Breast epithelium (tissue), 4 donors: ENCODE measurements around the gene JPH3. TPM values are rescaled to one million over a fixed set of nuclear protein-coding genes. Genes with fewer than 3 reads are reported as not detected.

Source experiments
- DNase-seq, 2 donors: peaks; one replicate each; pipeline ENCODE4 v3.0.0-alpha.2; 2019; ENCODE audit warnings: low spot score in 2 of 2
- H3K27ac ChIP-seq, 2 donors: fragments of 200-600 bp; sonication (generic) in 1 of 2; one replicate each; pipeline ENCODE4 v1.5.1; 2016 to 2019; ENCODE audit warnings: mild to moderate bottlenecking in 1 of 2
- H3K27me3 ChIP-seq, 2 donors: fragments of 200-600 bp; sonication (generic) in 1 of 2; one replicate each; pipeline versions ENCODE4 v1.5.1 to v1.6.0; 2017 to 2019; ENCODE audit warnings: control low read depth in 1 of 2, mild to moderate bottlenecking in 1 of 2
- H3K36me3 ChIP-seq: fragments of 200-600 bp; one replicate; pipeline ENCODE4 v1.5.1; 2019
- H3K4me1 ChIP-seq, 2 donors: fragments of 200-600 bp; sonication (generic); one replicate each; pipeline ENCODE4 v1.5.1; 2016 to 2019; ENCODE audit warnings: control low read depth in 1 of 2
- H3K4me3 ChIP-seq, 3 donors: fragments of 200-600 bp; sonication (generic); 1 replicate in 2 of 3; 2 replicates in 1 of 3; pipeline ENCODE4 v1.5.1; 2016 to 2019; ENCODE audit warnings: mild to moderate bottlenecking in 3 of 3, moderate library complexity in 2 of 3
- H3K9me3 ChIP-seq, 2 donors: fragments of 200-600 bp; sonication (generic) in 1 of 2; one replicate each; pipeline ENCODE4 v1.5.1; 2016 to 2019; ENCODE audit warnings: control low read depth in 1 of 2
- CTCF ChIP-seq, 3 donors: fragments of 450-650 bp; IDR thresholded peaks; one replicate each; pipeline ENCODE4 v1.5.1; 2016 to 2017; ENCODE audit warnings: antibody characterized with exemption in 3 of 3, mild to moderate bottlenecking in 3 of 3, moderate library complexity in 3 of 3
- POLR2A ChIP-seq: fragments of 450-650 bp; IDR thresholded peaks from one replicate; pipeline ENCODE4 v1.6.1; 2016; ENCODE audit warnings: antibody characterized with exemption, mild to moderate bottlenecking, moderate library complexity
- POLR2AphosphoS5 ChIP-seq, 3 donors: sonication (generic); formaldehyde crosslinking; IDR thresholded peaks; one replicate each; pipeline ENCODE4 v1.6.1; 2017; ENCODE audit warnings: antibody characterized with exemption in 3 of 3
- intact Hi-C: fragments of 100-400 bp; cut with DNase I; formaldehyde crosslinking; loops from one replicate; pipeline ENCODE4 v1.15.1; 2023; ENCODE audit warnings: low total_unique reads
- total RNA-seq, 3 donors: library from RNA; depleted of rRNA; stranded (reverse); fragments of >200 nt; gene quantifications; one replicate each; pipeline ENCODE4 v1.1.0, GENCODE V29; 2016

Gene JPH3
- total RNA-seq, 3 donors from 2014 or later, result 0.33 TPM; not detected in 2

GRCh38 chr16:87637357-87637756 is 35.0 kb downstream of the JPH3 start:
- TF ChIP-seq CTCF (IDR thresholded peaks at IDR 0.05) (no peak), POLR2A (no peak), POLR2AphosphoS5 (IDR thresholded peaks at IDR 0.05) (no peak)
- DNase-seq, result no peak

GRCh38 chr16:87638736-87639135 is 36.4 kb downstream of the JPH3 start:
- no peaks in the 10 kb centered on the region for H3K4me1 ChIP-seq
- no peak for DNase-seq
- no peak overlapping the region for H3K4me3 ChIP-seq
- no peak overlapping the region for H3K27ac ChIP-seq
- H3K27me3 ChIP-seq, result peaks cover 0 to 37% of the 10 kb centered on the region in 2 donors
- TF ChIP-seq POLR2A (no peak), POLR2AphosphoS5 (IDR thresholded peaks at IDR 0.05) (no peak), CTCF (IDR thresholded peaks at IDR 0.05) (no peak)
- intact Hi-C loops, result no loop called here
- H3K36me3 ChIP-seq, result no peaks in the 10 kb centered on the region
- no peaks in the 10 kb centered on the region for H3K9me3 ChIP-seq

More at GRCh38 chr16:87637357-87637756, 35.0 kb downstream of the JPH3 start:
- intact Hi-C loops, result no loop called here
- H3K9me3 ChIP-seq, result no peaks in the 10 kb centered on the region
- H3K27ac ChIP-seq, result no peak overlapping the region
- H3K4me3 ChIP-seq, result no peak overlapping the region
- no peaks in the 10 kb centered on the region for H3K36me3 ChIP-seq
- H3K27me3 ChIP-seq, result peaks cover 0 to 40% of the 10 kb centered on the region in 2 donors
- no peaks in the 10 kb centered on the region for H3K4me1 ChIP-seq

- no peak overlapping the region for H3K27ac ChIP-seq
- H3K27me3 ChIP-seq, result peaks cover 0 to 26% of the 10 kb centered on the region in 2 donors
- no peak for TF ChIP-seq CTCF (IDR thresholded peaks at IDR 0.05)
- no peak for TF ChIP-seq POLR2AphosphoS5 (IDR thresholded peaks at IDR 0.05)
- no peak for TF ChIP-seq POLR2A
- H3K4me3 ChIP-seq, result no peak overlapping the region
- intact Hi-C loops, result no loop called here
- no peaks in the 10 kb centered on the region for H3K9me3 ChIP-seq
- no peak for DNase-seq
- H3K4me1 ChIP-seq, result no peaks in the 10 kb centered on the region
- H3K36me3 ChIP-seq, result no peaks in the 10 kb centered on the region
Observed at GRCh38 chr16:87641721-87642120, 39.4 kb downstream of the JPH3 start.

- TF ChIP-seq POLR2AphosphoS5 (IDR thresholded peaks at IDR 0.05) (no peak), CTCF (IDR thresholded peaks at IDR 0.05) (no peak), POLR2A (no peak)
- no peaks in the 10 kb centered on the region for H3K4me1 ChIP-seq
- DNase-seq, result no peak
Observed at GRCh38 chr16:87642491-87642890, 40.2 kb downstream of the JPH3 start.

GRCh38 chr16:87644186-87644585 is 41.9 kb downstream of the JPH3 start:
- intact Hi-C loops, result no loop called here

More at GRCh38 chr16:87642491-87642890, 40.2 kb downstream of the JPH3 start:
- Histone ChIP-seq H3K9me3 (no peaks in the 10 kb centered on the region), H3K4me3 (no peak overlapping the region), H3K27ac (no peak overlapping the region), H3K27me3 (peaks cover 0 to 34% of the 10 kb centered on the region in 2 donors), H3K36me3 (no peaks in the 10 kb centered on the region)
- intact Hi-C loops, result no loop called here

More at GRCh38 chr16:87644186-87644585, 41.9 kb downstream of the JPH3 start:
- TF ChIP-seq CTCF (IDR thresholded peaks at IDR 0.05), result no peak
- no peak for TF ChIP-seq POLR2A
- no peak for TF ChIP-seq POLR2AphosphoS5 (IDR thresholded peaks at IDR 0.05)
- Histone ChIP-seq H3K27me3 (peaks cover 0 to 46% of the 10 kb centered on the region in 2 donors), H3K9me3 (no peaks in the 10 kb centered on the region), H3K4me3 (no peak overlapping the region), H3K36me3 (no peaks in the 10 kb centered on the region), H3K4me1 (no peaks in the 10 kb centered on the region), H3K27ac (no peak overlapping the region)
- DNase-seq, result no peak
